GM12801 (cell line): ENCODE measurements around the gene NINJ2.

Experiments used
- TF ChIP-seq, protein P1 (sequence below): IDR thresholded peaks from one replicate; pipeline ENCODE4 v1.5.1; 2011; ENCODE audit warnings: control low read depth; ENCODE audit not compliant: insufficient read length; ENCODE audit errors: extremely low read depth

Gene NINJ2

DNA sequence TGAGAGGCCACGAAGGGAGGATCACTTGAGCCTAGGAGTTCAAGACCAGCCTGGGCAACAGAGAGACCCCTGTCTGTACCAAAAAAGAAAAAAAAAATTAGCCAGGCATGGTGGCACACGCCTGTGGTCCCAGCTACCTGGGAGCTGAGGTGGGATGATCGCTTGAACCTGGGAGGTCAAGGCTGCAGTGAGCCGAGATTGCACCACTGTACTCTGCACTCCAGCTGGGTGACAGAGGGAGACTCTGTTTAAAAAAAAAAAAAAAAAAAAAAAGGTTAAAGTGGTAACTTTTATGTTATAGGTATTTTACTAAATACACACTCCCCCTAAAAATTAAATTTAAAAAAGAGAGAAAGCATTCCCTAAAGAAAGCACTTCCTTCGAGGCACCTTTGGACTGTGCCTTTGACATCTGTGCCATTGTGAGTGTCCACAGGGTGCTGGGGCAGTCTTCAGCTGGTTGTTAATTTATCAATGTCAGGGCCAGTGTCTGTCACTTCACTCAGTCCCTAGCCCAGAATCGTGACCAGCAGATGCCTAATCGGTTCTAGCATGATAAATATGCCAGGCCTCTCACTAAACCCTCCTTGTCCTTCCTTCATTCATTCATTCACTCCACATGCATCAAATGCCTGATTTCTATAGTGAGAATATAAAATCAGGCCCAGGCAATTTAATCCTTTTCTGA lies 140.4 kb downstream of the NINJ2 start:
- TF ChIP-seq, protein P1, sequence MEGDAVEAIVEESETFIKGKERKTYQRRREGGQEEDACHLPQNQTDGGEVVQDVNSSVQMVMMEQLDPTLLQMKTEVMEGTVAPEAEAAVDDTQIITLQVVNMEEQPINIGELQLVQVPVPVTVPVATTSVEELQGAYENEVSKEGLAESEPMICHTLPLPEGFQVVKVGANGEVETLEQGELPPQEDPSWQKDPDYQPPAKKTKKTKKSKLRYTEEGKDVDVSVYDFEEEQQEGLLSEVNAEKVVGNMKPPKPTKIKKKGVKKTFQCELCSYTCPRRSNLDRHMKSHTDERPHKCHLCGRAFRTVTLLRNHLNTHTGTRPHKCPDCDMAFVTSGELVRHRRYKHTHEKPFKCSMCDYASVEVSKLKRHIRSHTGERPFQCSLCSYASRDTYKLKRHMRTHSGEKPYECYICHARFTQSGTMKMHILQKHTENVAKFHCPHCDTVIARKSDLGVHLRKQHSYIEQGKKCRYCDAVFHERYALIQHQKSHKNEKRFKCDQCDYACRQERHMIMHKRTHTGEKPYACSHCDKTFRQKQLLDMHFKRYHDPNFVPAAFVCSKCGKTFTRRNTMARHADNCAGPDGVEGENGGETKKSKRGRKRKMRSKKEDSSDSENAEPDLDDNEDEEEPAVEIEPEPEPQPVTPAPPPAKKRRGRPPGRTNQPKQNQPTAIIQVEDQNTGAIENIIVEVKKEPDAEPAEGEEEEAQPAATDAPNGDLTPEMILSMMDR, result no peak

DNA sequence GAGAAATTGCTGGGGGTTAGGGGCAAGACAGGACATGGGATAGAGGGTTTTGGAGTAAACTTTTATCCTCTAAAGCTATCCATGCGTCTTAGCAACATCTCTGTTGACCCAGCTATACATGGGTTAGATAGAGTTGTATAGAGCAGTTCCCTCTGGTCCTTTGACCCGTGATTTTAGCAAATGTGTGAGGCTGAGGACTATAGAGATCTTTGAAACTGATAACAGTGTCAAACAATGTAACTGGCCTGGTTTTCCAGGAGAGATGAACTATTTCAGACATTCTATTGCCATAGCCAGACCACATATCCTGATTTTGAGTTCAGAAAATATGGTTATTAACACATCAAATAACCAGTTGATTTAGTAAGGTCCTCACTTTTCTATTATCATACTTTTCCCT lies 143.1 kb downstream of the NINJ2 start:
- TF ChIP-seq, protein P1, result no peak

DNA sequence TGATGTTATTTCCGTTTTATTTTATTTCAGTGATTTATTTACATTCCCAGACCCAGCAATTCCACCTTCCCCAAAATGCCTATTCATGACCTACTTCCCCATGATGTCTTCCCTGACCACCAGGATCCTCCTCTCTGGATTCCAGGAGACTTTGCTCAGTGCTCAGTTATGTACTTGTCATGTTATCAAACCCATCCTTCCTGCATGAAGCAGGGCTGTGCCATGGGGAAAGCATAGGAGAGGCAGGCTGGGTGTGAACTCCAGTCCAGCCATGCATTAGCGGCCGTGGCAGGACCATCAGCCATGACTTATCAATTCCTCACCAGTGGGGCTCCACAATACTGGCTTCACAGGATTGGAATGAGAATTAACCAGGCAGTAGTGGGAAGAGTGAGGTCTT lies 145.7 kb downstream of the NINJ2 start:
- TF ChIP-seq, protein P1, result no peak
